HL-60/S4 treated with retinoic acid at 250 ng/mL for 4 days and 3 days (cell line): ENCODE results near the gene CCDC171.

Experiments
- in situ Hi-C: fragments of 300-500 bp; cut with MboI; formaldehyde crosslinking; loops from 2 replicates; pipeline ENCODE4 v1.7.0; 2022; ENCODE audit warnings: low sequenced_read_pairs

Gene CCDC171

GRCh38 chr9:15849871-15850270 lies 297.0 kb downstream of the CCDC171 start:
- in situ Hi-C loops: no loop called here

DNA sequence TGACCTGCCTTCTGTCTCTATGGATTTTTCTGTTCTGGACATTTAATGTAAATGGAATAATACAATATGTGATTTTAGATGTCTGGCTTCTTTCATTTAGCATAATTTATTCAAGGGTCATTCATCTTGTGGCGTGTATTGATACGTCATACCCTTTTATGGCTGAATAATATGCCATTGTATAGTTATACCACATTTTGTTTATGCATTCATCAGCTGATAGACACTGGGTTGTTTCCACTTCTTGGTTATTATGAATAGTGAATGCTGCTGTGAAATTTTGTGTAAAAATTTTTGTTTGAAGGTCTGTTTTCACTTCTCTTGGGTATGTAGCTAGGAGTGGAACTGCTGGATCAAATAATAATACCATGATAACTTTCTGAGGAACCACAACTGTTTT lies 298.9 kb downstream of the CCDC171 start:
- in situ Hi-C loops: no loop called here

GRCh38 chr9:15856591-15856990 lies 303.7 kb downstream of the CCDC171 start:
- in situ Hi-C loops: no loop called here

DNA sequence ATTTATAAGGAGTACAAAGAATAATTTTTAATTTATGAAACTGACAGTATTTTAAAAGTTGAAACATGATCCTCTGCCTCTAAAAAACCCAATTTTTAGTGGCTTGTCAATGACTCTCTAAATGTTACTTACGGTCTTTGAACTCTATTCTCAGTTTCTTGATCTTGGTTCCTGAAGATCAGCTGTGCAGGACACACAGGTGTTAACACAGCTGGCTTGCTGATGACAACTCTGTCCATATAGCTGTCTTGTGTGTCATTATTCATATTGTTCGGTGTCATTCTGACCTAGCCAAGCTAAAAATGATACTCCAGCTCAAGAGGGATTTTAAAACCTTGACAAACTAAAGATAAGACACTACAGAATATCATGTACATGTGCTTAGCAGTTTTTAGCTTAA lies 314.5 kb downstream of the CCDC171 start:
- in situ Hi-C loops: no loop called here

DNA sequence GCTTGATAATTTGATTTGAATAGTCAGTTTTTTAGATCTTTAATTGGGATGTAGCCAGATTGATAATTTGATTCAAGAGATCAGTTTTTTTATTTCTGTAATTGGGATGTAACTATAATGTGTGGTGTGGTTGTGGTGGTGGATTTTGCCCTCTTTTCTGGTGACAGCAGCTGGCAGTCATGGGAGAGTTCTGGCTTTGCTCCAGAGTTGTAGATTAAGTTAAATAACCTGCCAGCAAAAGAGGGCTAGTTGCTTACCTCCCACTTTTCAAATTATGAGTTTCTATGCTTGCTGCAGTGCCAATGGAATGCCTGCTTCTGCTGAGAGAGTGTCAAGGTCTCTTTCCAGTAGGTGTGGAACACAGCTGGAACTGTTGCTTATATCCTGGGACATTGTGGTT lies 315.1 kb downstream of the CCDC171 start:
- in situ Hi-C loops: no loop called here

- in situ Hi-C loops: no loop called here
Observed at GRCh38 chr9:15873573-15874177, 320.8 kb downstream of the CCDC171 start.

GRCh38 chr9:15882328-15882727 lies 329.5 kb downstream of the CCDC171 start:
- in situ Hi-C loops: no loop called here

DNA sequence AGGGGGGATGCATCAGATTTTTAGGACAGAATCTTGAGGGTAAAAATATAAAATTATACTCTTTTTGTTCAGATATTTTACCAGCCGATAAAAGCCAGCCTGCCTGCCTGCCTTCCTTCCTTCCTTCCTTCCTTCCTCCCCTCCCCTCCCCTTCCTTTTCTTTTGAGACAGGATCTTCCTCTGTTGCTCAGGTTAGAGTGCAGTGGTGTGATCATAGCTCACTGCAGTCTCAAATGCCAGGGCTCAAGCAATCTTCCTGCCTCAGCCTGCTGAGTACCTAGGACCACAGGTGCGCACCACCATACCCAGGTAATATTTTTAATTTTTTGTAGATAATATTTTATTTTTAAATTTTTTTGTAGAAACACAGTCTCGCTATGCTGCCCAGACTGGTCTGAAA lies 330.0 kb downstream of the CCDC171 start:
- in situ Hi-C loops: no loop called here

GRCh38 chr9:15885464-15885863 lies 332.6 kb downstream of the CCDC171 start:
- in situ Hi-C loops: no loop called here

DNA sequence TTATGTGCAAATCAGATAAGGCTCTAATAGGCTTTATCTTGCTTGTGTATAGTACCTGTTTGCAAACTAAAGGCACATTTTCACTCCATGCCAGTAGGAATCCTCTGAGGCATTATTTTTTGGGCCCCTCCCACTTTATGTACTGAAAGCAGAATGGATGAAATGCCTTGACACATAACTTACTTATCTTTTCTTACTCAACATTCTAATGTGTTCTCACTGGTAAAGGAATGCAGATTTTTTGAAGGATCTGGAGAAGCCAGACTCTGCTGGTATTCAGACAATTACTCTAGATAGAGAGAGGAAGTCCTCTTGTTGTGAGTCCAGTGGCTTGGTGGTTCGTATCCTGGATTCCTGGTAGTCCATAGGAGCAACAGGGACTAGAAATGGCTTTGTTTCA lies 336.7 kb downstream of the CCDC171 start:
- in situ Hi-C loops: no loop called here

- in situ Hi-C loops: no loop called here
Observed at GRCh38 chr9:15901572-15901971, 348.7 kb downstream of the CCDC171 start.

- in situ Hi-C loops: no loop called here
Observed at GRCh38 chr9:15909297-15909696, 356.5 kb downstream of the CCDC171 start.

DNA sequence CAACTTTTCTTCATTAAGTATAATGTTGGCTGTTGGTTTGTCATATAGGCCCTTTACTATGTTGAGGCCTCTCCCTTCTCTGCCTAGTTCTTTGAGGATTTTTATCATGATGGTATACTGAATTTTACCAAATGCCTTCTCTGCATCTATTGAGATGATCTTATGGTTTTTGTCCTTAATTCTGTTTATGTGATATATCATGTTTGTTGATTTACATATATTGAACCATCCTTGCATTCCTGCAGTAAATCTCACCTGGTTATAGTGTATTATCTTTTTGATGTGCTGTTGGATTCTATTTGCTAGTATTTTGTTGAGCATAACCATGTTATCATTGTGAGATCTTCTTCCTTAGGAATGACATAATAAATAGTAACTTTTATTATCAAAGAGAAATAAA lies 362.9 kb downstream of the CCDC171 start:
- in situ Hi-C loops: no loop called here

DNA sequence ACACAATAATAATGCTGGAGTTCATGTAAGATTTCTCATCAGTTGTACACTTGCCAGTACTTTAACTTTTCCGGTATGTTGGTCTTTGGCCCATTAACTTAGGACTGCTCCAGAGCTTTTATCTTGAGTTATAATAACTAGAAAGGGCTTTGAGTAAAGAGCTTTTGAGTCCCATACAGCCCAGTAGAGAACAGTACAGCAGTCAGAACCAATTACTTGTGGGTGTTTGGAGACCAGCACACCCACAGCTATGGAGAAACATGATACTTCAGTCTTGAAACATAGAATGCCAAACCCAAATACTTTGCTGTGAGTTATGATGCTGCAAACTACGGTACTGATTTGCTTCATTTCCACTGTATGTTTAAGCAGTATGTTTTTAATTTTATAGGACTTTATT lies 374.3 kb downstream of the CCDC171 start:
- in situ Hi-C loops: no loop called here

- in situ Hi-C loops: no loop called here
Observed at GRCh38 chr9:15935661-15936305, 382.9 kb downstream of the CCDC171 start.

DNA sequence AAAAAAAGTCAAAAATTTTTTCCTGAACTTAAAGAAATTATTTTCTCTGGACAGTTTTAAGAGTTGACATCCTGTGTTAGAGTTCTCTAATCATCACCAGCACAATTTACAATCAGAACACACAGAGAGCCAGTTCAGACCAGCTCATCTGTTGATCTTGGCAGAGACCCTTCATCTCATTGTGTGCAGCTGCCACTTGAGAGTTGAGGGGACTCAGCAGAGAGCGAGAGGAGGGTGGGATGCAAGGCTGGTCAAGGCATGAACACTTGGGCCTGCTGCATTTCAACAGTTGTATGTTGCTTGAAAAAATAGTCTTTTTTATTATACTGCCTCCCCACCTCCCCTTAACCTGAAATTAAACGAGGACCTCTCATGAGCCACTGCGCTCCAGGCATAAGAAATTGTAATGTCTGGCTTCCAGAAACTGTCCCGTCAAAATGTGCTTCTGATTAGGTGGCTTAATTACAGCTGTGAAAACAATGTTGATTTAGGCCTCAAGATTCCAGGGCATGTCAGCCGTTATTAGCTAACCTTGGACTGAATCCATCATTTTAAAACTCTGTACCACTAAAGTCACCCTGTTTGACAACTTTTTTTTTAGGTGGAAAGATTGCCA lies 383.6 kb downstream of the CCDC171 start:
- in situ Hi-C loops: no loop called here

DNA sequence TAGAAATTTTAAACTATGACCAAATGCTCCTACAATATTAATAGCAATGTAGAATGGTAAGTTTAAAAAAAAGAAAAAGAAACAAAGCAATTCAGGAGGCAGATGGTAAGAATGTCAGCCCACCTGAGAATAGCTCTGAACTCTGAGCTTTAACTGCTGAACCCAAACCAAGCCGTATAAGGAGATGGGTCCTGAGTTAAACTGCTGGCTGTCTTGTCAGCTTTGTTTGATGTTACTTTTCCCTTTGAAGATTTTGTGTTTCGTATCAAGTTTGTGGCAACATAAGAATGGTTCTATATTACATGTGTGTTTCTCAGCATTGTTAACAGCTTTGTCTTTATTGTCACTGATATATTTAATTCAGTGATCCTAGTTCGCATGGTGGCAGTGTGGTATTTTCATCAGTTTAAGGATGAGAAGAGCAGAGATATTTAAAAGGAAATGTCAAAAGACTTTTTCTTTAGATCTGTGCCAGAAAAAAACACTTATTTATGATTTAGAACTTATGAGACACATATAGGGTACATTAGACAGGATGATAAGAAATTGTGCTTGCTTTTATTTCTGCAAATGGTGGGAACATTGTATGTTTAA lies 390.1 kb downstream of the CCDC171 start:
- in situ Hi-C loops: no loop called here

GRCh38 chr9:15944341-15944740 lies 391.5 kb downstream of the CCDC171 start:
- in situ Hi-C loops: no loop called here

GRCh38 chr9:15959663-15960062 lies 406.8 kb downstream of the CCDC171 start:
- in situ Hi-C loops: no loop called here

GRCh38 chr9:15961217-15961616 lies 408.4 kb downstream of the CCDC171 start:
- in situ Hi-C loops: no loop called here

DNA sequence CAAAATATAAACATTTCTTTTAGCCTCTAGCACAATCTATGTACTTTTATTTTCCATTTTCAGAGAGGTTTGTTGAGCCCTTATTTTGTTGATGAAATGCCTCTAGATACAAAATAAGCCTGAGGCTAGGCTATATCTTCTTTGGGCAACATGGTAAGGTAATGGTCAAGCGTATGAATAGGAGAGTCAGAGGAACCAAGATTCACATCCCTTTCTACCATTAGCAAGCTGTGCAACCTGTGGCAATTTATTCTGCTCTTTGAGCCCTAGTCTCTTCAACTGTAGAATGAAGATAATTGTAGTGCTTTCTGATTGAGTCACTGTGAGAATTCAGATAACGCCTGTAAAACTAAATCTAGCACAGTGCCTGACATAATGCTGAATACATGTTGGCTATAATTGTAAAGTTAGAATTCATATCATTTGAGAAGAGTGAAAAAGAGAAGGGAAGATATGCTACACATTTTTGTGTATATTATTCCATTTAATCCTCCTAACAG lies 412.5 kb downstream of the CCDC171 start:
- in situ Hi-C loops: no loop called here

GRCh38 chr9:15966471-15966870 lies 413.6 kb downstream of the CCDC171 start:
- in situ Hi-C loops: no loop called here
